Measurements from ENCODE around the gene NCCRP1. TPM values are rescaled to one million over a fixed set of nuclear protein-coding genes. Genes with fewer than 3 reads are reported as not detected.

The NCCRP1 gene
- total RNA-seq, 4 donors from 2014 or later: 0.17 to 0.42 (median 0.39) TPM; not detected in 1

DNA sequence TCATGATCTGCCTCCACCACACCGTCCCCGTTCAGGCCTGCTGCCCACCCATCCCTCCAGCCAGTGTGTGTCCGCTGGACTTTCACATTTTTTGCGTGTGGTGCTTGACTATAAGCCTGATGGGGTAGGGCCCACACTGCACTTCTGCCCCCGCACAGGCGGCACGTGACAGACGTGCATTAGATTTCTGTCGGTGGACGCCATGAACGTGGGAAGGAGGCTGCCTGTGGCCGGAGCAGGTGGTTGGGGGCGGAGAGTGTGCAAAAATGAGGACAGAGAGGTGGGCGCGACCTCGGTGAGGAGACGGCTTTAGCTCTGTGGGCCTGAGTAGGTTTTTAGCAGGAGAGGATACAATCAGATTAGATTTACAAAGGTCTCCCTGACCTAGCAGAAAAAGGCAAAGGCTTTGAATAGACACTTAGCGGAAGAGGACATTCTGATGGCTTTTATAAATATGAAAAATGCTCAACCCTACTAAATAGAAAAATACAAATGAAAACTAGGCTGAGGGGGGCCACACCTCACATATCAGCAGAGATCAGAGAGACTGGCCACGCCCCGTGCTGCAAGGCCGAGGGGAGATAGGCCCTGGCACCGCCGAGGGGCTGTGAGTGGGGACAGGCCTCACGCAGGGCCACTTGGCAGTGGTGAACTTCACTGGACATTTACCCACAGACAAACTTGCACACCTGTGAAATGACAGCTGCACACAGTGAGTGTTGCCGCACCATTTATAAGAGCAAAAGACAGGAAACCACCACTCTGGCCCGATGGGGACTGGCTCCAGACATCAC is 45.8 kb upstream of the NCCRP1 start:
- no peak for DNase-seq (ENCODE audit: extremely low spot score)
- WGBS: 92% methylated on average over 26 of the region's 26 CpGs
- intact Hi-C loops (cut with DNase I): no loop called here
- no peak overlapping the region for H3K27ac ChIP-seq (replicated peaks in 1 of 4)
- TF ChIP-seq POLR2AphosphoS5 (IDR thresholded peaks at IDR 0.05) (no peak), POLR2A (IDR thresholded peaks at IDR 0.05; ENCODE audit: low read depth) (no peak), EP300 (IDR thresholded peaks at IDR 0.05) (no peak)
- TF ChIP-seq, protein P1, sequence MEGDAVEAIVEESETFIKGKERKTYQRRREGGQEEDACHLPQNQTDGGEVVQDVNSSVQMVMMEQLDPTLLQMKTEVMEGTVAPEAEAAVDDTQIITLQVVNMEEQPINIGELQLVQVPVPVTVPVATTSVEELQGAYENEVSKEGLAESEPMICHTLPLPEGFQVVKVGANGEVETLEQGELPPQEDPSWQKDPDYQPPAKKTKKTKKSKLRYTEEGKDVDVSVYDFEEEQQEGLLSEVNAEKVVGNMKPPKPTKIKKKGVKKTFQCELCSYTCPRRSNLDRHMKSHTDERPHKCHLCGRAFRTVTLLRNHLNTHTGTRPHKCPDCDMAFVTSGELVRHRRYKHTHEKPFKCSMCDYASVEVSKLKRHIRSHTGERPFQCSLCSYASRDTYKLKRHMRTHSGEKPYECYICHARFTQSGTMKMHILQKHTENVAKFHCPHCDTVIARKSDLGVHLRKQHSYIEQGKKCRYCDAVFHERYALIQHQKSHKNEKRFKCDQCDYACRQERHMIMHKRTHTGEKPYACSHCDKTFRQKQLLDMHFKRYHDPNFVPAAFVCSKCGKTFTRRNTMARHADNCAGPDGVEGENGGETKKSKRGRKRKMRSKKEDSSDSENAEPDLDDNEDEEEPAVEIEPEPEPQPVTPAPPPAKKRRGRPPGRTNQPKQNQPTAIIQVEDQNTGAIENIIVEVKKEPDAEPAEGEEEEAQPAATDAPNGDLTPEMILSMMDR (IDR thresholded peaks at IDR 0.05): no peak
- no peaks in the 10 kb centered on the region for H3K36me3 ChIP-seq
- no peaks in the 10 kb centered on the region for H3K9me3 ChIP-seq
- H3K4me3 ChIP-seq: no peak overlapping the region
- H3K27me3 ChIP-seq: no peaks in the 10 kb centered on the region
- H3K4me1 ChIP-seq: peaks cover 14 to 32% (median 32%) of the 10 kb centered on the region in 4 donors

- Histone ChIP-seq H3K9me3 (no peaks in the 10 kb centered on the region), H3K36me3 (no peaks in the 10 kb centered on the region), H3K27me3 (no peaks in the 10 kb centered on the region), H3K27ac (replicated peaks in 1 of 4) (no peak overlapping the region), H3K4me3 (no peak overlapping the region), H3K4me1 (peaks cover 17 to 35% (median 33%) of the 10 kb centered on the region in 4 donors)
- DNase-seq (ENCODE audit: extremely low spot score): no peak
- TF ChIP-seq POLR2A (IDR thresholded peaks at IDR 0.05; ENCODE audit: low read depth) (no peak), EP300 (IDR thresholded peaks at IDR 0.05) (no peak), POLR2AphosphoS5 (IDR thresholded peaks at IDR 0.05) (no peak)
- TF ChIP-seq, protein P1 (IDR thresholded peaks at IDR 0.05): no peak
- intact Hi-C loops (cut with DNase I): no loop called here
- WGBS: 93% methylated on average over 10 of the region's 10 CpGs
Measured at GRCh38 chr19:39152066-39152465, 44.7 kb upstream of the NCCRP1 start.

DNA sequence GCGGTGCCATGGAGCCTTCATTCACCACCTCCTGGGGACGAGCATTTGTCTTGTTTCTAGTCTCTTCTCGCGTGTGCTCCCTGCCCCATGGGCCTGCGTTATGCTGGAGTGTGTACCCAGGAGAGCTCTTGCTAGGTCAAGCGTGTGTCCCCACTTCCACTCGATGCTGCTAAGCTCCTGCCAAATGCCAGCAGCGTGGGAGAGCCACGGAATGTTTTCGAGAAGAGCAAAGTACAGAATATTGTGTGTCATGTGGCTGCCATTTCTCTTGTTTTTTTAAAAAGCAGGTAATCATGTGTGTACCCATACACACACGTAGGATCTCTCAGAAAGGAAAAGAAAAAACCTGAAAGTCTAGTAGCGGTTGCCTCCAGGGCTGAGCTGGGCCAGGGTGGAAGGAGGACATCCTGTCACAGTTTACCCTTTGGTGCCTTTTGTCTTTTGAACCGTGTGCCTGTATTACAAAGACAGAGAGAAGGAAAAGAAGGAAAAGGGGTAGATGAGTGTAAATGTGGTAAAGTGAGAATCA is 42.6 kb upstream of the NCCRP1 start:
- Histone ChIP-seq H3K9me3 (no peaks in the 10 kb centered on the region), H3K27me3 (no peaks in the 10 kb centered on the region), H3K36me3 (no peaks in the 10 kb centered on the region), H3K4me3 (no peak overlapping the region), H3K27ac (replicated peaks in 1 of 4) (no peak overlapping the region), H3K4me1 (peaks cover 28 to 52% (median 52%) of the 10 kb centered on the region in 4 donors)
- 89% methylated on average over 11 of the region's 13 CpGs for WGBS
- no peak for DNase-seq (ENCODE audit: extremely low spot score)
- TF ChIP-seq POLR2AphosphoS5 (IDR thresholded peaks at IDR 0.05) (no peak), EP300 (IDR thresholded peaks at IDR 0.05) (no peak)
- TF ChIP-seq, protein P1 (IDR thresholded peaks at IDR 0.05): no peak
- intact Hi-C loops (cut with DNase I): no loop called here

GRCh38 chr19:39154629-39155100 is 42.1 kb upstream of the NCCRP1 start:
- no peak for DNase-seq (ENCODE audit: extremely low spot score)
- TF ChIP-seq POLR2AphosphoS5 (IDR thresholded peaks at IDR 0.05) (no peak), POLR2A (IDR thresholded peaks at IDR 0.05; ENCODE audit: low read depth) (no peak), EP300 (IDR thresholded peaks at IDR 0.05) (no peak)
- TF ChIP-seq, protein P1 (IDR thresholded peaks at IDR 0.05): no peak
- Histone ChIP-seq H3K4me1 (peaks cover 28 to 57% (median 56%) of the 10 kb centered on the region in 4 donors), H3K36me3 (no peaks in the 10 kb centered on the region), H3K27me3 (no peaks in the 10 kb centered on the region), H3K4me3 (no peak overlapping the region), H3K27ac (replicated peaks in 1 of 4) (no peak overlapping the region), H3K9me3 (no peaks in the 10 kb centered on the region)
- WGBS: 76% methylated on average over 3 of the region's 11 CpGs
- intact Hi-C loops (cut with DNase I): no loop called here

Data from esophagus muscularis mucosa (tissue), 4 donors.